Upper lobe of left lung (tissue), 6 donors: ENCODE measurements around the gene EMX2. TPM values are rescaled to one million over a fixed set of nuclear protein-coding genes. Genes with fewer than 3 reads are reported as not detected.

Source experiments
- ATAC-seq, 2 donors: fragments of 200-7000 bp; cut with Tn5 transposase; one replicate each; pipeline ENCODE4 v1.9.1; 2022; ENCODE audit warnings: mild to moderate bottlenecking in 2 of 2, moderate library complexity in 2 of 2; ENCODE audit not compliant: low FRiP score in 2 of 2
- DNase-seq, 2 donors: peaks; one replicate each; pipeline ENCODE4 v3.0.0-alpha.2; 2019 to 2020
- H3K27ac ChIP-seq, 4 donors: fragments of 200-600 bp; sonication (generic); one replicate each; pipeline ENCODE4 v1.5.1; 2016 to 2019
- H3K27me3 ChIP-seq, 4 donors: fragments of 200-600 bp; sonication (generic); one replicate each; pipeline ENCODE4 v1.5.1; 2017 to 2019
- H3K36me3 ChIP-seq, 4 donors: fragments of 200-600 bp; sonication (generic); one replicate each; pipeline ENCODE4 v1.5.1; 2016 to 2019
- H3K4me1 ChIP-seq, 4 donors: fragments of 200-600 bp; sonication (generic); one replicate each; pipeline ENCODE4 v1.5.1; 2018 to 2019
- H3K4me3 ChIP-seq, 4 donors: fragments of 200-600 bp; sonication (generic); one replicate each; pipeline ENCODE4 v1.5.1; 2017 to 2019; ENCODE audit warnings: mild to moderate bottlenecking in 2 of 4, moderate library complexity in 1 of 4
- H3K9me3 ChIP-seq, 4 donors: fragments of 200-600 bp; sonication (generic); one replicate each; pipeline ENCODE4 v1.5.1; 2018 to 2019
- EP300 ChIP-seq, 4 donors: sonication (generic); formaldehyde crosslinking; IDR thresholded peaks; one replicate each; pipeline ENCODE4 v1.5.1; 2017; ENCODE audit warnings: antibody characterized with exemption in 4 of 4, control low read depth in 2 of 4
- POLR2A ChIP-seq, 4 donors: fragments of 450-650 bp; IDR thresholded peaks; one replicate each; pipeline ENCODE4 v1.5.1; 2016 to 2017; ENCODE audit warnings: antibody characterized with exemption in 4 of 4, mild to moderate bottlenecking in 2 of 4
- POLR2AphosphoS5 ChIP-seq, 2 donors: sonication (generic); formaldehyde crosslinking; IDR thresholded peaks; one replicate each; pipeline ENCODE4 v1.5.1; 2017; ENCODE audit warnings: antibody characterized with exemption in 2 of 2
- WGBS, 2 donors: methylation state at CpG; one replicate each; pipeline ENCODE4 v1.1.5; 2017 to 2018; 5-methylcytosine and 5-hydroxymethylcytosine counted together
- total RNA-seq, 6 donors: library from RNA; depleted of rRNA in 4 of 6; stranded (reverse); fragments of >200 nt in 4 of 6; gene quantifications; one replicate each; pipeline versions ENCODE4 v1.1.0 to v1.2.1, GENCODE V29; 2016 to 2021
- TF ChIP-seq, protein P1 (sequence below), 6 experiments: fragments of 450-650 bp in 4 of 6; fragments of 200-600 bp in 2 of 6; sonication (generic) in 2 of 6; IDR thresholded peaks; one replicate each; pipeline ENCODE4 v1.5.1; 2016 to 2019; ENCODE audit warnings: antibody characterized with exemption in 6 of 6
- donor health status: DM: no; HTN: no; CAD: no; lungs with moderate emphysema.
- donor health status: DM: no; HTN: yes; CAD: no; lungs with severe emphysema.

Gene EMX2
- total RNA-seq, 6 donors from 2014 or later = 0.09 TPM; not detected in 5

DNA sequence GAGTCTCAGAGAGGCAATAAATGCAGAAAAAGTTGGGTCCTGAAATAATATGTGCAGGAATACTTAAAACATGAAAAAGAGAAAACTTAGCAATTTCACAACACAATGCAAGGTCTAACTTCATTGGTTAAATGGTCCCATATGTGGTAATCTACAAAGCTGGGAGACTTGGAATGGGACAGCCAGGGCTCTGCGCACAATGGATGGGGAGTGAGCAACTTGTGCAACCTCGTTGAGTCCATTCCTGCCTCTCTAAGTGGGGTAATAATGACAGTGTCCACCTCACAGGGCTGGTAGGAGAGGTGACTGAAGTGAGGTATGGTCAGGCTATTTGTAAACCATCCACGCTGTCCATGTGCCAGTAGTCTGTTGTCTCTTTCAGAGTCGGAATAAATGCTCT is 11.8 kb upstream of the EMX2 start:
- H3K4me1 ChIP-seq = peaks cover 10 to 28% (median 18%) of the 10 kb centered on the region in 4 donors
- H3K27me3 ChIP-seq = peaks cover 2 to 44% (median 18%) of the 10 kb centered on the region in 4 donors
- H3K36me3 ChIP-seq = no peaks in the 10 kb centered on the region
- H3K9me3 ChIP-seq = no peaks in the 10 kb centered on the region
- no peak overlapping the region for H3K27ac ChIP-seq
- 36 to 40% methylated on average over 4 of the region's 4 CpGs for WGBS, 2 donors
- no peak for ATAC-seq
- no peak overlapping the region for H3K4me3 ChIP-seq
- no peak for DNase-seq
- no peak for TF ChIP-seq EP300 (IDR thresholded peaks at IDR 0.05)
- TF ChIP-seq POLR2A (IDR thresholded peaks at IDR 0.05) = no peak
- TF ChIP-seq POLR2AphosphoS5 (IDR thresholded peaks at IDR 0.05) = no peak
- TF ChIP-seq, protein P1, sequence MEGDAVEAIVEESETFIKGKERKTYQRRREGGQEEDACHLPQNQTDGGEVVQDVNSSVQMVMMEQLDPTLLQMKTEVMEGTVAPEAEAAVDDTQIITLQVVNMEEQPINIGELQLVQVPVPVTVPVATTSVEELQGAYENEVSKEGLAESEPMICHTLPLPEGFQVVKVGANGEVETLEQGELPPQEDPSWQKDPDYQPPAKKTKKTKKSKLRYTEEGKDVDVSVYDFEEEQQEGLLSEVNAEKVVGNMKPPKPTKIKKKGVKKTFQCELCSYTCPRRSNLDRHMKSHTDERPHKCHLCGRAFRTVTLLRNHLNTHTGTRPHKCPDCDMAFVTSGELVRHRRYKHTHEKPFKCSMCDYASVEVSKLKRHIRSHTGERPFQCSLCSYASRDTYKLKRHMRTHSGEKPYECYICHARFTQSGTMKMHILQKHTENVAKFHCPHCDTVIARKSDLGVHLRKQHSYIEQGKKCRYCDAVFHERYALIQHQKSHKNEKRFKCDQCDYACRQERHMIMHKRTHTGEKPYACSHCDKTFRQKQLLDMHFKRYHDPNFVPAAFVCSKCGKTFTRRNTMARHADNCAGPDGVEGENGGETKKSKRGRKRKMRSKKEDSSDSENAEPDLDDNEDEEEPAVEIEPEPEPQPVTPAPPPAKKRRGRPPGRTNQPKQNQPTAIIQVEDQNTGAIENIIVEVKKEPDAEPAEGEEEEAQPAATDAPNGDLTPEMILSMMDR (IDR thresholded peaks at IDR 0.05) = no peak

DNA sequence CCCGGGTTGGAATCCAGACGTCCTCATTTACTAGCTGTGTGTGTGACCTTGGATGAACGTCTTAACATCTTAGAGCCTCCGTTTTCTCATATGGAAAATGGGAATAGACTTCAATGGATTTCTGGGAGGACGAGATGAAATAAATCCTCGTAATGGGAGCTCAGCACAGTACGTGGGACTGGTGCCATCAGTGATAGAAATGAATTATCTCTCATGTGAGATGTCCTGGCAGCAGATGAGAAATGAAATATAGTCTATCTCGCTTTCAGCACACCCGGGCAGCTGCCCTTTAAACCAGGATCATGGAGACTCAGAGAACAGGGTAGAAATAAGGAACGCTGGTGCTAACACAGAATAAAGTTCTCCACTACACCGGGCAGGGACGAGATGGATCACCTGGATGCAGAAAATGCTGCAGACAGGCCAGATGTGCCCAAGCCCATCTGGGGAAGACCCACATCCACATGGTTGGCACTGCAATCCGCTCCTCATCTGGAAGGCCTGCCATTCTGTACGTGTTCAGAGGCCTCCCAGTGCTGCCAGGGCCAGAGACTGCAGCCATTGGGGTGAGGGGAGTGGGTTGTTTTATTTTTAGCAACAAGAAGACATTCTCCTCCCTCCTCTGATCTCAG is 11.1 kb upstream of the EMX2 start:
- H3K4me3 ChIP-seq = no peak overlapping the region
- no peaks in the 10 kb centered on the region for H3K36me3 ChIP-seq
- ATAC-seq = no peak
- WGBS, 2 donors = 21 to 32% methylated on average over 12 to 14 of the region's 14 CpGs
- TF ChIP-seq, protein P1 (IDR thresholded peaks at IDR 0.05) = no peak
- TF ChIP-seq EP300 (IDR thresholded peaks at IDR 0.05) (no peak), POLR2A (IDR thresholded peaks at IDR 0.05) (no peak), POLR2AphosphoS5 (IDR thresholded peaks at IDR 0.05) (no peak)
- no peak for DNase-seq
- H3K4me1 ChIP-seq = peaks cover 10 to 35% (median 18%) of the 10 kb centered on the region in 4 donors
- peaks cover 2 to 50% (median 25%) of the 10 kb centered on the region in 4 donors for H3K27me3 ChIP-seq
- no peaks in the 10 kb centered on the region for H3K9me3 ChIP-seq
- H3K27ac ChIP-seq = no peak overlapping the region

DNA sequence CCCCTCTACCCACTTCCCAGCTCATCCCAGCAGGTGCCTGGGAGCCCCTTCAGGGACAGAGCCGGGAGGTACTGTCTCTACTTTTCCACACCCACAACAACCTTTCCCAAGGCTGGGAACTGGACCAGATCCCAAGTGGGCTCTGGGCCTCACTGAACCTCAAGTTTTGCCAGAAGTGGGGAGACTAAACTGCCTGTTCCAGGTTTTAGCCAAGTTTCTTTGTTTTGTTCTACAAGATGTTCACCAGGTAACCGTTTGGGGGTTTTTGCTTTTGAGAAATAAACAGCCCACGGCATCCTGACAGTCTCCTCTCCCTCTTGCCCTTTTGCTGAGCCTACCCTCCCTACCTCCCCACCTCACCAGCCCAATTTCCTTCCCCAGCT is 10.6 kb upstream of the EMX2 start:
- no peak overlapping the region for H3K4me3 ChIP-seq
- TF ChIP-seq POLR2A (IDR thresholded peaks at IDR 0.05) (no peak), EP300 (IDR thresholded peaks at IDR 0.05) (no peak), POLR2AphosphoS5 (IDR thresholded peaks at IDR 0.05) (no peak)
- TF ChIP-seq, protein P1 (IDR thresholded peaks at IDR 0.05) = no peak
- ATAC-seq (no peak), DNase-seq (no peak)
- H3K27me3 ChIP-seq = peaks cover 2 to 55% (median 30%) of the 10 kb centered on the region in 4 donors
- H3K4me1 ChIP-seq = peaks cover 10 to 40% (median 18%) of the 10 kb centered on the region in 4 donors
- 8 to 18% methylated on average over 3 of the region's 3 CpGs for WGBS, 2 donors
- H3K9me3 ChIP-seq = no peaks in the 10 kb centered on the region
- H3K36me3 ChIP-seq = no peaks in the 10 kb centered on the region
- no peak overlapping the region for H3K27ac ChIP-seq

DNA sequence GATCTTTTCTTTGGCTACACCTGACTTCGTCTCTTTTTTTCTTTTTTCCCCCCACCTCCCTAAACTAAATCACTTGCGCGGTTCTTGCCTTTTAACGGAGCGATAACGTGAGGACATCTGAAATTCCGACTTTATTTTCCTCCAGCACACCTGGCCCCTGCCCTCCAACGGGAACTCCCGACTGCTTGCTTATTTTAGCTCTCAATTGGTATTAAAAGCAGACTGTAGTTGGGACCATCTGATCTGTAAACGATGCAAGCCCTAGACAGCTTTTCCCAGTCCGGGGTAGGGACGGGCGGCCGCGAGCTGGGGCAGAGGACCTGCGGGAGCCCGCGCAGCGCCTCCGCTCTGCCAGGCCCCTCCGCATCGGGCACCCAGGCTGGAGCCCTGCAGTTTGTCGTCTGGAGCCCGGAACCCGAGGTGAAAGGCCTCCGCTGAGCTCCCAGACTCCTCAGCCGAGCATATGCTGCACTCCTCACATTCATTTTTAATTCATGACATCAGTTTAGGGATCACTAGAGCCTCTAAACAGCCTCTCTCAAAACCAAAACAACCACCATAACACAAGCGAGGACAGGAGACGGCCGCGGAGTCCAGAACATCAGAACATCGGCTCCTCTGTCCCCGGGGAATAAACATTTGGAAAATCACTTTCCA is 10.0 kb upstream of the EMX2 start:
- H3K9me3 ChIP-seq = no peaks in the 10 kb centered on the region
- H3K27ac ChIP-seq = no peak overlapping the region
- ATAC-seq (no peak), DNase-seq (peak in 1 of 2 donors; percentile 71)
- 8 to 11% methylated on average over 32 to 33 of the region's 33 CpGs for WGBS, 2 donors
- H3K4me1 ChIP-seq = peaks cover 10 to 46% (median 18%) of the 10 kb centered on the region in 4 donors
- H3K4me3 ChIP-seq = no peak overlapping the region
- TF ChIP-seq EP300 (IDR thresholded peaks at IDR 0.05) = no peak
- no peak for TF ChIP-seq POLR2A (IDR thresholded peaks at IDR 0.05)
- TF ChIP-seq, protein P1 (IDR thresholded peaks at IDR 0.05) = no peak
- no peak for TF ChIP-seq POLR2AphosphoS5 (IDR thresholded peaks at IDR 0.05)
- H3K36me3 ChIP-seq = no peaks in the 10 kb centered on the region
- peaks cover 2 to 61% (median 33%) of the 10 kb centered on the region in 4 donors for H3K27me3 ChIP-seq
